Neural progenitor cell (in vitro differentiated cells): ENCODE data around the gene TSSK3. TPM values are rescaled to one million over a fixed set of nuclear protein-coding genes. Genes with fewer than 3 reads are reported as not detected.

Experiments
- DNase-seq: peaks from one replicate; pipeline ENCODE4 v3.0.0-alpha.2; 2016; ENCODE audit warnings: low spot score
- H2AFZ ChIP-seq: fragments of 200-600 bp; sonication (generic); replicated peaks from 2 replicates; pipeline ENCODE4 v1.6.1; 2016; ENCODE audit warnings: antibody characterized with exemption
- H3F3A ChIP-seq: fragments of 200-600 bp; sonication (generic); 2 replicates; pipeline ENCODE4 v1.6.1; 2016; ENCODE audit warnings: antibody characterized with exemption, low read depth
- H3K27ac ChIP-seq: fragments of 200-600 bp; sonication (generic); 2 replicates; pipeline ENCODE4 v1.5.1; 2016; ENCODE audit warnings: mild to moderate bottlenecking
- H3K27me3 ChIP-seq: fragments of 200-600 bp; sonication (generic); 2 replicates; pipeline ENCODE4 v1.6.1; 2016; ENCODE audit warnings: mild to moderate bottlenecking, moderate library complexity
- H3K36me3 ChIP-seq: fragments of 200-600 bp; sonication (generic); 2 replicates; pipeline ENCODE4 v1.5.1; 2016
- H3K4me1 ChIP-seq: fragments of 200-600 bp; sonication (generic); 2 replicates; pipeline ENCODE4 v1.6.1; 2016; ENCODE audit warnings: mixed run types
- H3K4me2 ChIP-seq: fragments of 200-600 bp; sonication (generic); 2 replicates; pipeline ENCODE4 v1.6.1; 2016
- H3K4me3 ChIP-seq: fragments of 200-600 bp; sonication (generic); 2 replicates; pipeline ENCODE4 v1.5.1; 2016
- H3K79me2 ChIP-seq: fragments of 200-600 bp; sonication (generic); 2 replicates; pipeline ENCODE4 v1.6.1; 2016; ENCODE audit warnings: low read depth
- H3K9ac ChIP-seq: fragments of 200-600 bp; sonication (generic); 2 replicates; pipeline ENCODE4 v1.6.1; 2016
- H3K9me3 ChIP-seq: fragments of 200-600 bp; sonication (generic); 2 replicates; pipeline ENCODE4 v1.5.1; 2016; ENCODE audit warnings: low read depth
- H4K20me1 ChIP-seq: fragments of 200-600 bp; sonication (generic); 2 replicates; pipeline ENCODE4 v1.6.1; 2016; ENCODE audit warnings: low read depth
- H3K27ac Mint-ChIP-seq: 3 replicates; pipeline ENCODE4 v1.8.0; 2021; ENCODE audit warnings: mixed read lengths
- H3K27me3 Mint-ChIP-seq: 2 replicates; pipeline ENCODE4 v1.8.0; 2022; ENCODE audit warnings: low read depth, mild to moderate bottlenecking, inconsistent platforms, moderate library complexity, mixed read lengths; ENCODE audit not compliant: insufficient read depth
- H3K36me3 Mint-ChIP-seq: 3 replicates; pipeline ENCODE4 v1.8.0; 2021; ENCODE audit warnings: mixed read lengths
- H3K4me1 Mint-ChIP-seq: 3 replicates; pipeline ENCODE4 v1.8.0; 2021; ENCODE audit warnings: mixed read lengths
- H3K4me3 Mint-ChIP-seq: 3 replicates; pipeline ENCODE4 v1.8.0; 2021; ENCODE audit warnings: mild to moderate bottlenecking, moderate library complexity, mixed read lengths
- H3K9me3 Mint-ChIP-seq: 3 replicates; pipeline ENCODE4 v1.8.0; 2020; ENCODE audit warnings: mixed read lengths
- EZH2 ChIP-seq: fragments of 200-600 bp; sonication (generic); IDR thresholded peaks from 2 replicates; pipeline ENCODE4 v1.6.1; 2017; ENCODE audit warnings: antibody characterized with exemption, mild to moderate bottlenecking, moderate library complexity
- EZH2phosphoT487 ChIP-seq: fragments of 200-600 bp; sonication (generic); IDR thresholded peaks from 2 replicates; pipeline ENCODE4 v1.6.1; 2017; ENCODE audit warnings: antibody characterized with exemption
- total RNA-seq: library from RNA; depleted of rRNA; stranded (reverse); fragments of >200 nt; gene quantifications from 2 replicates; pipeline ENCODE4 v1.2.3, GENCODE V29; 2015; ENCODE audit warnings: low replicate concordance
- TF ChIP-seq, protein P1 (sequence below): fragments of 200-600 bp; sonication (generic); IDR thresholded peaks from 2 replicates; pipeline ENCODE4 v1.5.1; 2017; ENCODE audit warnings: antibody characterized with exemption, mild to moderate bottlenecking

Gene TSSK3
- total RNA-seq, 1 donor from 2014 or later, result not detected

DNA sequence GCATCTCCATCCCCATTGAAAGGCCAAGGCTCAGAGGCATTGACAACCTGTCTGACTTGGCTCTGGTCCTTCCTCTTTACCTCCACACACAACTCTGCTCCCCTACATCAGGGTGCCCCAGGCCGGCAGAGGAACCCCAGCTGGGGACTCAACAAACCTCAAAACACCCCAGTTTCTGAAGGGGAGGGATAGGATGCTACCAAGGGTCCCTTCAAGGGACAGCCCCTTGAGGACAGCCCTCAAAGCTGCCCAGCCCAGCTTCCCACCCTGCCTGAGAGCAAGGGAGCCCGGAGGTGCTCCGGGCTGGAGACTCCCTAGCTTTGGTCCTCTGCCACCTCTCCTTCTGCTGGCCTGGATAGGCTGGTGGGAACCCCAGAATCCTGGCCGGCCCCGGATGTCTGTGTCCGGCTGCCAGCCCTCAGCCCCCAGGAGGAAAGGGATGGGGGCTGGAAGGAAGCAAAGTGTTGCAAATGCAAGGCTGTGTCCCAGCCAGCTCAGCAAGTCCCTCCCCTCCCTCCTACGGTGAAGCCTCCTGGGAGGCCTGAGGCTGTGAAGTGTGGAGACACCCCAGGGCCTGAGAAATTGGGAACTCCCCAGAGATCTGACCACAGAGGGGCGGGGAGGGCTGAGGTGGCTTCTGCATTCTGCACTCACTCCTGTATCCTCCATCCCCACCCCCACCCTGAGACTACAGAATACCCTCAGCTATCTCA lies 25.2 kb upstream of the TSSK3 start:
- TF ChIP-seq EZH2, result no peak
- TF ChIP-seq, protein P1, sequence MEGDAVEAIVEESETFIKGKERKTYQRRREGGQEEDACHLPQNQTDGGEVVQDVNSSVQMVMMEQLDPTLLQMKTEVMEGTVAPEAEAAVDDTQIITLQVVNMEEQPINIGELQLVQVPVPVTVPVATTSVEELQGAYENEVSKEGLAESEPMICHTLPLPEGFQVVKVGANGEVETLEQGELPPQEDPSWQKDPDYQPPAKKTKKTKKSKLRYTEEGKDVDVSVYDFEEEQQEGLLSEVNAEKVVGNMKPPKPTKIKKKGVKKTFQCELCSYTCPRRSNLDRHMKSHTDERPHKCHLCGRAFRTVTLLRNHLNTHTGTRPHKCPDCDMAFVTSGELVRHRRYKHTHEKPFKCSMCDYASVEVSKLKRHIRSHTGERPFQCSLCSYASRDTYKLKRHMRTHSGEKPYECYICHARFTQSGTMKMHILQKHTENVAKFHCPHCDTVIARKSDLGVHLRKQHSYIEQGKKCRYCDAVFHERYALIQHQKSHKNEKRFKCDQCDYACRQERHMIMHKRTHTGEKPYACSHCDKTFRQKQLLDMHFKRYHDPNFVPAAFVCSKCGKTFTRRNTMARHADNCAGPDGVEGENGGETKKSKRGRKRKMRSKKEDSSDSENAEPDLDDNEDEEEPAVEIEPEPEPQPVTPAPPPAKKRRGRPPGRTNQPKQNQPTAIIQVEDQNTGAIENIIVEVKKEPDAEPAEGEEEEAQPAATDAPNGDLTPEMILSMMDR, result no peak
- no peak for TF ChIP-seq EZH2phosphoT487
- Histone ChIP-seq H3K9me3 (no peaks in the 10 kb centered on the region), H3K27me3 (peaks cover 7% of the 10 kb centered on the region), H3F3A (peaks cover 45% of the 10 kb centered on the region), H3K79me2 (peaks cover 35% of the 10 kb centered on the region), H3K27ac (no peak overlapping the region), H3K4me2 (no peak overlapping the region), H3K4me3 (no peak overlapping the region), H3K36me3 (peaks cover 6% of the 10 kb centered on the region), H2AFZ (no peak overlapping the region), H3K4me1 (peaks cover 36% of the 10 kb centered on the region), H3K9ac (no peak overlapping the region), H4K20me1 (peaks cover 37% of the 10 kb centered on the region)
- DNase-seq, result no peak
- peaks cover 17% of the 10 kb centered on the region for H3K27me3 Mint-ChIP-seq
- peaks cover 37% of the 10 kb centered on the region for H3K4me1 Mint-ChIP-seq
- H3K27ac Mint-ChIP-seq, result no peak overlapping the region
- H3K4me3 Mint-ChIP-seq, result peak overlapping the region; percentile 84
- peaks cover 18% of the 10 kb centered on the region for H3K36me3 Mint-ChIP-seq
- H3K9me3 Mint-ChIP-seq, result no peaks in the 10 kb centered on the region

DNA sequence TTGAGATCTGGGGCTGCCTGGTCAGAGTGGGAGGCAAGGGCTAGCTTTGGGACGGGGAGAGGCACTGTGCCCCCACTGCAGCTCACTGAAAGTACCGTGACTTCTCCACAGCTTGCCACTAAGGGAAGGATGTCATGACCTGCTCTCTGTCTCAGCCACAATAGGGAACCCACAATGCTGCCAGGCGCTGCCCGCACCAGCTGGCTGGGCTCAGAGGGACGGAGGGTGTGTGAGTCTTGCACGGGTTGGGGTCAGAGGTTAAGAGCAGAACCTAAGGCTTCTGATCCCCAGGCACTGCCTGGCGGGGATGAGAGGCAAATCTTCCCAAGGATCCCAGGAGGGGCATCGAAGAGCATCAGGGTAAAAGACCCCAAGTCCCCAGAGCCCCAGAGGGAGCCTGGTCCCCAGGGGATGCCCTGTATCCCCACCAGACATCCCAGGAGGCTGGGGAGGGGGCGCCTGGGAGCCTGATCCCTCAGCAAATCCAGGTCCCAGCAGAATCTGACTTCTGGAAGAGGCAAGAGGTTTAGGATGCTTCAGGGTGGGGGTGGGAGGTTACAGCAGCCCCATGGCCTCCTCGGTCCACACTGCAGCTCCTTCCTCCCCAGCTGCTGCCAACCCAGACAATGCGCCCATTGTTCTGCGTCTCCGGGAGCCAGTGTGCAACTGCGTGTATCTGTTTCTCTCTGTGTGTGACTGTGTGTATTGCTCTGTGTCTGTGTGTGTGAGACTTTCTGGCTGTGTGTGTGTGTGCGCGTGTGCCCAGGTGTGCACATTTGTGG lies 24.3 kb upstream of the TSSK3 start:
- TF ChIP-seq, protein P1, result no peak
- TF ChIP-seq EZH2phosphoT487, result no peak
- TF ChIP-seq EZH2, result no peak
- Mint-ChIP-seq H3K27me3 (peaks cover 17% of the 10 kb centered on the region), H3K27ac (peak overlapping the region; percentile 61), H3K36me3 (peaks cover 14% of the 10 kb centered on the region), H3K4me3 (peak overlapping the region; percentile 66), H3K4me1 (peaks cover 34% of the 10 kb centered on the region), H3K9me3 (no peaks in the 10 kb centered on the region)
- H3K4me2 ChIP-seq, result peak overlapping the region; percentile 42
- DNase-seq, result peak; percentile 57
- H3K79me2 ChIP-seq, result peaks cover 30% of the 10 kb centered on the region
- no peak overlapping the region for H2AFZ ChIP-seq
- no peak overlapping the region for H3K4me3 ChIP-seq
- no peaks in the 10 kb centered on the region for H3K9me3 ChIP-seq
- no peak overlapping the region for H3K27ac ChIP-seq
- peaks cover 36% of the 10 kb centered on the region for H3K4me1 ChIP-seq
- H3F3A ChIP-seq, result peaks cover 36% of the 10 kb centered on the region
- H4K20me1 ChIP-seq, result peaks cover 28% of the 10 kb centered on the region
- H3K36me3 ChIP-seq, result peaks cover 6% of the 10 kb centered on the region
- H3K27me3 ChIP-seq, result peaks cover 7% of the 10 kb centered on the region
- H3K9ac ChIP-seq, result no peak overlapping the region

DNA sequence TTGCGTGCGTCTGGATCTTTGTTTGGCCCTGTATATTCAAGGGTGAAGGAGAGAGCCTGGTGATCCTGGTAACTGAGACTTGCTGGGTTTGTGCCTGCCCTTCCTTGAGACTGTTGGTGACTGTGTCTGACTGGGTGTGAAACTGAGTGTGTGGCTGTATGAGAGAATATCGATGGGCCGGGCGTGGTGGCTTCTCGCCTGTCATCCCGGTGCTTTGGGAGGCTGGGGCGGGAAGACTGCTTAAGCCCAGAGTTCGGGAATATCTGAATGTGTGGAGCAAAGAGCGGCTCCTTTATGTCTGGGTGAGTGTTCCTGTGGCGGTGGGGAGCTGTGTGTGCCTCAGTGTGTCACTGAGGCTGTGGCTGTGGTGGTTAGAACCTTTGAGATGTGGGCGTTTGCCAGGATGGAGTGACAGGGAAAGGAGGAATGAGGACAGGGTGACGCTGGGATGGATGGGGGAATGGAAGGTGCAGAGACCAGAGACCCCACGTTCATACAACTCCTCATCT lies 23.6 kb upstream of the TSSK3 start:
- Histone ChIP-seq H4K20me1 (peaks cover 21% of the 10 kb centered on the region), H3K27me3 (peaks cover 7% of the 10 kb centered on the region), H3K9me3 (no peaks in the 10 kb centered on the region), H3K9ac (no peak overlapping the region), H3F3A (peaks cover 29% of the 10 kb centered on the region), H3K79me2 (peaks cover 23% of the 10 kb centered on the region), H3K36me3 (peaks cover under 1% of the 10 kb centered on the region), H3K4me1 (peaks cover 34% of the 10 kb centered on the region), H3K27ac (no peak overlapping the region), H2AFZ (no peak overlapping the region), H3K4me3 (no peak overlapping the region), H3K4me2 (peak overlapping the region; percentile 42)
- DNase-seq, result no peak
- Mint-ChIP-seq H3K4me1 (peaks cover 30% of the 10 kb centered on the region), H3K27ac (peak overlapping the region; percentile 61), H3K4me3 (peak overlapping the region; percentile 44), H3K9me3 (no peaks in the 10 kb centered on the region), H3K36me3 (peaks cover 11% of the 10 kb centered on the region), H3K27me3 (peaks cover 14% of the 10 kb centered on the region)
- TF ChIP-seq, protein P1, result no peak
- TF ChIP-seq EZH2 (no peak), EZH2phosphoT487 (no peak)
